Adipose tissue (tissue), 3 donors: ENCODE measurements around the gene LMAN1L. TPM values are rescaled to one million over a fixed set of nuclear protein-coding genes. Genes with fewer than 3 reads are reported as not detected.

ENCODE experiments used
- H3K27ac ChIP-seq: one replicate; pipeline ENCODE4 v1.5.1; 2013; ENCODE audit warnings: low read depth, low read length
- WGBS, 3 donors: extraction: QIAGEN DNeasy Blood & Tissue Kit; methylation state at CpG; one replicate each; pipeline ENCODE4 v1.1.7; 2013; 5-methylcytosine and 5-hydroxymethylcytosine counted together
- polyA plus RNA-seq, 3 donors: library from polyadenylated mRNA; stranded (reverse); fragments of 200-250 nt; gene quantifications; one replicate each; pipeline ENCODE4 v1.2.3, GENCODE V29; 2013
- donor health status: healthy with polysubstance abuse.
- donor health status: Bipolar disorder and iron deficiency.
- donor health status: healthy.

LMAN1L gene
- polyA plus RNA-seq, 3 donors = 0.01 TPM; not detected in 2

- WGBS, 3 donors = 17 to 56% (median 18%) methylated on average over 15 of the region's 15 CpGs
- H3K27ac ChIP-seq = peak overlapping the region; percentile 12
These were observed 22.3 kb upstream of the LMAN1L start for GRCh38 chr15:74790080-74790916.

- 28 to 74% (median 31%) methylated on average over 1 of the region's 1 CpG for WGBS, 3 donors
- no peak overlapping the region for H3K27ac ChIP-seq
These were observed 21.6 kb upstream of the LMAN1L start for GRCh38 chr15:74791007-74791406.

- WGBS, 3 donors = 78 to 94% (median 86%) methylated on average over 7 of the region's 7 CpGs
- no peak overlapping the region for H3K27ac ChIP-seq
These were observed 21.0 kb upstream of the LMAN1L start for GRCh38 chr15:74791667-74792066.

GRCh38 chr15:74792227-74793016 lies 20.2 kb upstream of the LMAN1L start:
- 61 to 77% (median 64%) methylated on average over 12 of the region's 12 CpGs for WGBS, 3 donors
- no peak overlapping the region for H3K27ac ChIP-seq

GRCh38 chr15:74793135-74794028 lies 19.3 kb upstream of the LMAN1L start:
- H3K27ac ChIP-seq = no peak overlapping the region
- 70 to 83% (median 71%) methylated on average over 12 of the region's 12 CpGs for WGBS, 3 donors

- H3K27ac ChIP-seq = no peak overlapping the region
- 86 to 90% (median 87%) methylated on average over 7 of the region's 9 CpGs for WGBS, 3 donors
These were observed 18.2 kb upstream of the LMAN1L start for GRCh38 chr15:74794248-74794969.

- no peak overlapping the region for H3K27ac ChIP-seq
- 92 to 93% (median 93%) methylated on average over 9 of the region's 9 CpGs for WGBS, 3 donors
These were observed 17.7 kb upstream of the LMAN1L start for GRCh38 chr15:74794970-74795349.

GRCh38 chr15:74795966-74796625 lies 16.5 kb upstream of the LMAN1L start:
- H3K27ac ChIP-seq = no peak overlapping the region
- WGBS, 3 donors = 84 to 94% (median 86%) methylated on average over 14 of the region's 14 CpGs

GRCh38 chr15:74798388-74799254 lies 14.0 kb upstream of the LMAN1L start:
- WGBS, 3 donors = 73 to 80% (median 77%) methylated on average over 25 of the region's 25 CpGs
- no peak overlapping the region for H3K27ac ChIP-seq

GRCh38 chr15:74799255-74799855 lies 13.3 kb upstream of the LMAN1L start:
- no peak overlapping the region for H3K27ac ChIP-seq
- WGBS, 3 donors = 85 to 88% (median 87%) methylated on average over 16 of the region's 16 CpGs

GRCh38 chr15:74799856-74800558 lies 12.6 kb upstream of the LMAN1L start:
- WGBS, 3 donors = 44 to 48% (median 46%) methylated on average over 18 of the region's 18 CpGs
- no peak overlapping the region for H3K27ac ChIP-seq

- no peak overlapping the region for H3K27ac ChIP-seq
- WGBS, 3 donors = 80 to 89% (median 83%) methylated on average over 20 of the region's 20 CpGs
These were observed 12.0 kb upstream of the LMAN1L start for GRCh38 chr15:74800559-74801094.

- WGBS, 3 donors = 85 to 89% (median 86%) methylated on average over 18 of the region's 18 CpGs
- H3K27ac ChIP-seq = no peak overlapping the region
These were observed 11.2 kb upstream of the LMAN1L start for GRCh38 chr15:74801311-74801997.

GRCh38 chr15:74802290-74802689 lies 10.3 kb upstream of the LMAN1L start:
- 89 to 96% (median 94%) methylated on average over 20 of the region's 20 CpGs for WGBS, 3 donors

GRCh38 chr15:74802862-74803447 lies 9.7 kb upstream of the LMAN1L start:
- WGBS, 3 donors = 90 to 93% (median 91%) methylated on average over 30 to 31 of the region's 31 CpGs
- no peak overlapping the region for H3K27ac ChIP-seq

More at GRCh38 chr15:74802290-74802689, 10.3 kb upstream of the LMAN1L start:
- no peak overlapping the region for H3K27ac ChIP-seq
